ENCODE measurements around the gene DCST2. TPM values are rescaled to one million over a fixed set of nuclear protein-coding genes. Genes with fewer than 3 reads are reported as not detected.

DCST2 gene
- total and polyA plus RNA-seq, 11 donors, result 0.14 to 0.65 (median 0.35) TPM; not detected in 1

DNA sequence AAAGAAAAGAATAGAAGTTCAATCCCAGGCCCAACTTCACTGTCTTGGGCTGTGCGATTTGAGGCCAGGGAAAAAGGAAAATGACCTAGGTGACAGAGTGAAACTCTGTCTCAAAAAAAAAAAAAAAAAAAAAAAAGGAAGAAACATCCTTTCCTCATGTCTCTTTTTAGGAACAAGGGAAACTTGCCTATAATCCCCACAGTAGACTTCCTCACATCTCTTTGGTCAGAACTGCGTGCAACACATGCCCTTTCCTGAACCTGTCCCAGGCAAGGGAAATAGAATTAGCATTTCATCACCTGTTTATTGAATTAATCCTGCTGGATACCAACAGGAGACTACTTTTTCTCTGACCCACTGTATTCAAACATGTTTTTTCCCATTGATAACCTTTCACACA is 2.4 kb upstream of the DCST2 start:
- Histone ChIP-seq H3K4me1 (peaks cover 0 to 26% (median 0%) of the 10 kb centered on the region in 12 donors), H3K27ac (no peak overlapping the region), H3K4me3 (no peak overlapping the region), H3K36me3 (no peaks in the 10 kb centered on the region), H3K9me3 (no peaks in the 10 kb centered on the region), H3K27me3 (no peaks in the 10 kb centered on the region)
- 68 to 81% (median 79%) methylated on average over 2 of the region's 2 CpGs for WGBS, 4 donors
- ATAC-seq (no peak), DNase-seq (no peak)
- TF ChIP-seq POLR2A (IDR thresholded peaks at IDR 0.05), result no peak
- TF ChIP-seq, protein P1, sequence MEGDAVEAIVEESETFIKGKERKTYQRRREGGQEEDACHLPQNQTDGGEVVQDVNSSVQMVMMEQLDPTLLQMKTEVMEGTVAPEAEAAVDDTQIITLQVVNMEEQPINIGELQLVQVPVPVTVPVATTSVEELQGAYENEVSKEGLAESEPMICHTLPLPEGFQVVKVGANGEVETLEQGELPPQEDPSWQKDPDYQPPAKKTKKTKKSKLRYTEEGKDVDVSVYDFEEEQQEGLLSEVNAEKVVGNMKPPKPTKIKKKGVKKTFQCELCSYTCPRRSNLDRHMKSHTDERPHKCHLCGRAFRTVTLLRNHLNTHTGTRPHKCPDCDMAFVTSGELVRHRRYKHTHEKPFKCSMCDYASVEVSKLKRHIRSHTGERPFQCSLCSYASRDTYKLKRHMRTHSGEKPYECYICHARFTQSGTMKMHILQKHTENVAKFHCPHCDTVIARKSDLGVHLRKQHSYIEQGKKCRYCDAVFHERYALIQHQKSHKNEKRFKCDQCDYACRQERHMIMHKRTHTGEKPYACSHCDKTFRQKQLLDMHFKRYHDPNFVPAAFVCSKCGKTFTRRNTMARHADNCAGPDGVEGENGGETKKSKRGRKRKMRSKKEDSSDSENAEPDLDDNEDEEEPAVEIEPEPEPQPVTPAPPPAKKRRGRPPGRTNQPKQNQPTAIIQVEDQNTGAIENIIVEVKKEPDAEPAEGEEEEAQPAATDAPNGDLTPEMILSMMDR (IDR thresholded peaks at IDR 0.05), result no peak
- intact Hi-C loops (cut with DNase I), result no loop called here

DNA sequence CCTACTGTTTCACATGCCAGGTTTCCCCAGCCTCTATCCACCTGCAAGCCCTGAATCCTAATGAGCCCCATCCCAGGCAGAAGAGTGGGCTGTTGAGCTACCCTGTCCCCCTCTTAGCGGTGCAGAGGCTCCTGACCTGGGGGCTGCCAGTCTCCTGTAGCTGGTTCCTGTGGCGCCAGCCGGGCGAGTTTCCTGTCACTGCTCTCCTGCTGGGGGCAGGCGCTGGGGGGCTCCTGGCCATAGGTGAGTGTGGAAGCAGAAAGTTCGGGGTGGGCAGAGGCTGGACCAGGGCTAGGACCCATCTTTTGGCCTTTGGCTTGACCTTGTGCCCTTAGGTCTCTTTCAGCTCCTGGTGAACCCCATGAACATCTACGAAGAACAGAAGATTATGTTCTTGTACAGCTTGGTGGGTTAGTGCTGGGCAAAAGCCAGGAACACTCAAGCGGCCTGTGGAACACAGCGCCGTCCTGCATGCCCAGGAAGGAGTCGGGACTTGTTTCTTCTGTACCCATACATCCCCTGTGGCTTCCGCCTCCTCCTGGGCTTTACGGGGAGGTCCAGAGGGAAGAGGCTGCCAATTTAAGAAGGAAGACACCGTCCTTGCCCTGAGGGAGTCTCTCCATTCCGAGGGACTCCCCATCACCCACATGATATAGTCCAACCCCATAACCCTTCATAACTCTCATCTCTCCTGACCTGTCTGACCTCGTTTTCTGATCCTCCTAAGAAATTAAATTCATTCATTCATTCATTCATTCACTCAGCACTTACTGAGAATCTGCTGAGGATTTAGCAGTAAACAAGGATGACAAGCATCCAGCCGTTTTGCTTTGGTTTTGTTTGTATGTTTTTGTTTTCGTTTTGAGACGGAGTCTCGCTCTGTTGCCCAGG is 982 bp upstream of the DCST2 start:
- no peak overlapping the region for H3K27ac ChIP-seq
- intact Hi-C loops (cut with DNase I), result no loop called here
- H3K27me3 ChIP-seq, result no peaks in the 10 kb centered on the region
- H3K36me3 ChIP-seq, result no peaks in the 10 kb centered on the region
- TF ChIP-seq POLR2A (IDR thresholded peaks at IDR 0.05), result no peak
- TF ChIP-seq, protein P1 (IDR thresholded peaks at IDR 0.05), result no peak
- DNase-seq, result no peak
- no peaks in the 10 kb centered on the region for H3K9me3 ChIP-seq
- no peak overlapping the region for H3K4me3 ChIP-seq
- 87 to 90% (median 89%) methylated on average over 20 of the region's 20 CpGs for WGBS, 4 donors
- ATAC-seq, result no peak
- peaks cover 0 to 26% (median 0%) of the 10 kb centered on the region in 12 donors for H3K4me1 ChIP-seq

DNA sequence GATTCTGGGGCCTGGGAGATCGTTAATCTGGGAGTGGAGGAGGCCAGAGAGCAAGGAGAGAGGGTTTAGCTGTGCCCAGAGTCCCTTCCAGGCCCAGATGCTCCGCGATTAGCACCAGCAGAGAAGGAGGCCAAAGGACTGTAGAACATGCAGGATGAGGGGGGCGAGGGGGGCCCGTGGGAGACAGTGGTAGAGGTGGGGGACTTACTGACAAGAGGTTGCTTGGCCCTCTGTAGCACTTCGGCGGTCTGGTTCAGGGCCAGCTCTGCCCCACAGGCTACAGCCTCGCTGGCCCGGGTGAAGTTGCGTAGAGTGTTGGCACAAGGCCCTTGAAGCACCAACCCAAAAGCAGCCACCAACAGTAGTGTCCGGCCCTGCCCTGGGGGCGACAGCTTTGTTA is 695 bp downstream of the DCST2 start:
- 89 to 95% (median 92%) methylated on average over 12 of the region's 12 CpGs for WGBS, 4 donors
- no peaks in the 10 kb centered on the region for H3K9me3 ChIP-seq

GRCh38 chr1:155030899-155031298 is 2.7 kb downstream of the DCST2 start:
- Histone ChIP-seq H3K27ac (no peak overlapping the region), H3K9me3 (no peaks in the 10 kb centered on the region), H3K27me3 (no peaks in the 10 kb centered on the region), H3K4me3 (no peak overlapping the region), H3K4me1 (peaks cover 0 to 10% (median 0%) of the 10 kb centered on the region in 12 donors), H3K36me3 (no peaks in the 10 kb centered on the region)
- DNase-seq (no peak), ATAC-seq (no peak)
- WGBS, 4 donors, result 82 to 87% (median 86%) methylated on average over 11 of the region's 11 CpGs
- intact Hi-C loops (cut with DNase I), result no loop called here
- TF ChIP-seq, protein P1 (IDR thresholded peaks at IDR 0.05), result no peak
- TF ChIP-seq POLR2A (IDR thresholded peaks at IDR 0.05), result no peak

More for the DNA sequence above, 695 bp downstream of the DCST2 start:
- TF ChIP-seq, protein P1 (IDR thresholded peaks at IDR 0.05), result no peak
- no peak for TF ChIP-seq POLR2A (IDR thresholded peaks at IDR 0.05)
- ATAC-seq, result no peak
- Histone ChIP-seq H3K36me3 (no peaks in the 10 kb centered on the region), H3K4me3 (no peak overlapping the region), H3K27ac (no peak overlapping the region), H3K27me3 (no peaks in the 10 kb centered on the region), H3K4me1 (peaks cover 0 to 22% (median 0%) of the 10 kb centered on the region in 12 donors)
- intact Hi-C loops (cut with DNase I), result no loop called here
- DNase-seq, result no peak

Measured in heart left ventricle (tissue), 16 donors.